Testis (tissue), 3 donors: ENCODE measurements around the gene RNF225. TPM values are rescaled to one million over a fixed set of nuclear protein-coding genes. Genes with fewer than 3 reads are reported as not detected.
A peak's percentile ranks its signal among the peaks of the same experiment; 100 is the strongest.

Source experiments
- DNase-seq: peaks from one replicate; pipeline ENCODE4 v3.0.0-alpha.2; 2019
- H3K27ac ChIP-seq, 2 donors: fragments of 200-600 bp; sonication (generic); one replicate each; pipeline ENCODE4 v1.5.1; 2019
- H3K27me3 ChIP-seq: fragments of 200-600 bp; sonication (generic); one replicate; pipeline ENCODE4 v1.5.1; 2019
- H3K36me3 ChIP-seq: fragments of 200-600 bp; sonication (generic); one replicate; pipeline ENCODE4 v1.5.1; 2017; ENCODE audit warnings: low read depth; ENCODE audit errors: missing control alignments
- H3K4me1 ChIP-seq: fragments of 200-600 bp; sonication (generic); one replicate; pipeline ENCODE4 v1.5.1; 2019
- H3K4me3 ChIP-seq, 2 donors: fragments of 200-600 bp; sonication (generic); one replicate each; pipeline ENCODE4 v1.5.1; 2017 to 2019
- H3K9me3 ChIP-seq: fragments of 200-600 bp; sonication (generic); one replicate; pipeline ENCODE4 v1.5.1; 2017
- POLR2A ChIP-seq: fragments of 450-650 bp; IDR thresholded peaks from one replicate; pipeline ENCODE4 v1.6.1; 2017; ENCODE audit warnings: antibody characterized with exemption, mild to moderate bottlenecking, moderate library complexity
- WGBS, 2 donors: methylation state at CpG; one replicate each; pipeline ENCODE4 v1.1.5; 2018; 5-methylcytosine and 5-hydroxymethylcytosine counted together
- intact Hi-C: fragments of 100-400 bp; cut with DNase I; formaldehyde crosslinking; loops from one replicate; pipeline ENCODE4 v1.15.1; 2023; ENCODE audit warnings: low total_unique reads
- polyA plus RNA-seq: library from polyadenylated mRNA; stranded (reverse); fragments of 350-450 nt; fragmentation: Illumina TruSeq; extraction: RNeasy Lipid Tissue Mini Kit (QIAGEN cat#74804); gene quantifications from one replicate; pipeline ENCODE4 v1.2.3, GENCODE V29; 2014; ENCODE audit warnings: low read depth, low replicate concordance; ENCODE audit not compliant: insufficient read depth
- total RNA-seq, 2 donors: library from RNA; depleted of rRNA; stranded (reverse); fragments of >200 nt; gene quantifications; one replicate each; pipeline ENCODE4 v1.2.3, GENCODE V29; 2016
- TF ChIP-seq, protein P1 (sequence below), 3 experiments: fragments of 450-650 bp in 2 of 3; fragments of 200-600 bp in 1 of 3; sonication (generic) in 1 of 3; IDR thresholded peaks; one replicate each; pipeline ENCODE4 v1.5.1; 2016 to 2019; ENCODE audit warnings: antibody characterized with exemption in 3 of 3, mild to moderate bottlenecking in 2 of 3, moderate library complexity in 1 of 3

Gene RNF225
- total and polyA plus RNA-seq, 3 donors from 2014 or later = not detected

- WGBS, 2 donors = 6 to 9% methylated on average over 6 to 37 of the region's 75 CpGs
- no peak for DNase-seq
- Histone ChIP-seq H3K4me1 (peaks cover 11% of the 10 kb centered on the region), H3K36me3 (no peaks in the 10 kb centered on the region), H3K27ac (no peak overlapping the region), H3K9me3 (no peaks in the 10 kb centered on the region), H3K4me3 (peak overlapping the region; percentile 18 to 34), H3K27me3 (no peaks in the 10 kb centered on the region)
- intact Hi-C loops = no loop called here
- no peak for TF ChIP-seq POLR2A
- TF ChIP-seq, protein P1, sequence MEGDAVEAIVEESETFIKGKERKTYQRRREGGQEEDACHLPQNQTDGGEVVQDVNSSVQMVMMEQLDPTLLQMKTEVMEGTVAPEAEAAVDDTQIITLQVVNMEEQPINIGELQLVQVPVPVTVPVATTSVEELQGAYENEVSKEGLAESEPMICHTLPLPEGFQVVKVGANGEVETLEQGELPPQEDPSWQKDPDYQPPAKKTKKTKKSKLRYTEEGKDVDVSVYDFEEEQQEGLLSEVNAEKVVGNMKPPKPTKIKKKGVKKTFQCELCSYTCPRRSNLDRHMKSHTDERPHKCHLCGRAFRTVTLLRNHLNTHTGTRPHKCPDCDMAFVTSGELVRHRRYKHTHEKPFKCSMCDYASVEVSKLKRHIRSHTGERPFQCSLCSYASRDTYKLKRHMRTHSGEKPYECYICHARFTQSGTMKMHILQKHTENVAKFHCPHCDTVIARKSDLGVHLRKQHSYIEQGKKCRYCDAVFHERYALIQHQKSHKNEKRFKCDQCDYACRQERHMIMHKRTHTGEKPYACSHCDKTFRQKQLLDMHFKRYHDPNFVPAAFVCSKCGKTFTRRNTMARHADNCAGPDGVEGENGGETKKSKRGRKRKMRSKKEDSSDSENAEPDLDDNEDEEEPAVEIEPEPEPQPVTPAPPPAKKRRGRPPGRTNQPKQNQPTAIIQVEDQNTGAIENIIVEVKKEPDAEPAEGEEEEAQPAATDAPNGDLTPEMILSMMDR (IDR thresholded peaks at IDR 0.05) = no peak
Observed at GRCh38 chr19:58395979-58396627, 647 bp downstream of the RNF225 start.

- Histone ChIP-seq H3K36me3 (no peaks in the 10 kb centered on the region), H3K4me1 (peaks cover 15% of the 10 kb centered on the region), H3K4me3 (peak overlapping the region in 1 of 2 donors; percentile 36), H3K9me3 (no peaks in the 10 kb centered on the region), H3K27me3 (no peaks in the 10 kb centered on the region), H3K27ac (no peak overlapping the region)
- intact Hi-C loops = no loop called here
- DNase-seq = no peak
- TF ChIP-seq, protein P1 (IDR thresholded peaks at IDR 0.05) = no peak
- no peak for TF ChIP-seq POLR2A
- WGBS, 2 donors = 34 to 35% methylated on average over 15 to 44 of the region's 58 CpGs
Observed at GRCh38 chr19:58396691-58397532, 1.5 kb downstream of the RNF225 start.

DNA sequence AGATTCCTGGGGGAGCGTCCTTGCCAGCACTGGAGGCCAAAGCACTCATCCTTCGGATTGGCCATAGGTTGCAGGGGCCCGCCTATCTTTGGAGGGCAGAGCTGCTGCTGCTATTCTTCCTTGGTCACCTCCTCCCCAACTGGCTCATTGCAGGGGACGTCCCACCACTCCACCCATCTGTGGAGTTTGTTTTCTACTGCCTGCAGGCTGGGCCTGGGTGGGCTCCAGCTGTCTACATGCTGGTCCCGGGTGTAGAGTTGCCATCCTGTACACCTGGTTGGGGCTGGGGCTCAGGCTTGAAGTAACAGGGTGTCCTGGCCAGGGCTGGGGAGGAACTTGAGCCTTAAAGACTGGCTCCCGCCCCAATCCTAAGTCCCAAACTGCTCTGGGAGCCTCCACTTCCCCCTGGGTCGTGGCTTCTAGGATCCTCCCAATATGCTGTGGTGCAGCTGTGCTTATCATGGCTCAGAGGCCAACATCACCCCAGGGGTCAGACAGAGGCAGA lies 2.1 kb downstream of the RNF225 start:
- intact Hi-C loops = no loop called here
- no peaks in the 10 kb centered on the region for H3K36me3 ChIP-seq
- no peak for TF ChIP-seq POLR2A
- TF ChIP-seq, protein P1 (IDR thresholded peaks at IDR 0.05) = no peak
- no peaks in the 10 kb centered on the region for H3K9me3 ChIP-seq
- peaks cover 17% of the 10 kb centered on the region for H3K4me1 ChIP-seq
- no peak overlapping the region for H3K27ac ChIP-seq
- no peak for DNase-seq
- no peak overlapping the region for H3K4me3 ChIP-seq
- no peaks in the 10 kb centered on the region for H3K27me3 ChIP-seq
- 47 to 59% methylated on average over 4 to 7 of the region's 7 CpGs for WGBS, 2 donors

GRCh38 chr19:58398087-58398486 lies 2.6 kb downstream of the RNF225 start:
- Histone ChIP-seq H3K27me3 (no peaks in the 10 kb centered on the region), H3K4me1 (peaks cover 17% of the 10 kb centered on the region), H3K4me3 (no peak overlapping the region), H3K36me3 (no peaks in the 10 kb centered on the region), H3K9me3 (no peaks in the 10 kb centered on the region), H3K27ac (no peak overlapping the region)
- 83 to 96% methylated on average over 4 of the region's 4 CpGs for WGBS, 2 donors
- DNase-seq = no peak
- no peak for TF ChIP-seq POLR2A
- TF ChIP-seq, protein P1 (IDR thresholded peaks at IDR 0.05) = no peak
- intact Hi-C loops = no loop called here
